A549 (cell line): Measurements from ENCODE around the gene KIAA1586.

Experiments
- CBX8 ChIP-seq: fragments of 200-600 bp; sonication (generic); IDR thresholded peaks from 2 replicates; pipeline ENCODE4 v1.6.1; 2016
- CTCF ChIP-seq: fragments of >200 bp; sonication (Bioruptor Twin); formaldehyde crosslinking; IDR thresholded peaks from 3 replicates; pipeline ENCODE4 v1.5.1; 2016
- EP300 ChIP-seq, 2 experiments: fragments of >200 bp; sonication (Bioruptor Twin); formaldehyde crosslinking; IDR thresholded peaks; 2 replicates in 1 of 2; 3 replicates in 1 of 2; pipeline ENCODE4 v1.6.1; 2016 to 2017
- POLR2A ChIP-seq: IDR thresholded peaks from 2 replicates; pipeline ENCODE4 v1.6.1; 2012; ENCODE audit warnings: mild to moderate bottlenecking, low read length

GRCh38 chr6:57069228-57069627 is 22.7 kb downstream of the KIAA1586 start:
- TF ChIP-seq EP300 (IDR thresholded peaks at IDR 0.05) (no peak), CTCF (no peak), CBX8 (no peak), POLR2A (no peak)
